Lung (tissue), 12 donors: Measurements from ENCODE around the gene TBCD. TPM values are rescaled to one million over a fixed set of nuclear protein-coding genes. Genes with fewer than 3 reads are reported as not detected.
A peak's percentile ranks its signal among the peaks of the same experiment; 100 is the strongest.

ENCODE experiments used
- ATAC-seq: fragments of 200-7000 bp; cut with Tn5 transposase; one replicate; pipeline ENCODE4 v1.9.1; 2020; ENCODE audit warnings: moderate number of reproducible peaks; ENCODE audit not compliant: insufficient read depth, low FRiP score
- DNase-seq, 3 donors: peaks; one replicate each; pipeline ENCODE4 v3.0.0-alpha.2; 2013 to 2017
- H3K27ac ChIP-seq, 2 donors: one replicate each; pipeline ENCODE4 v1.5.1; 2013; ENCODE audit warnings: mild to moderate bottlenecking in 2 of 2, moderate library complexity in 2 of 2, control low read depth in 1 of 2, inconsistent platforms in 1 of 2, low read depth in 1 of 2, low read length in 1 of 2
- H3K27me3 ChIP-seq, 3 donors: one replicate each; pipeline ENCODE4 v1.5.1; 2013; ENCODE audit warnings: low read length in 2 of 3; ENCODE audit not compliant: control insufficient read depth in 3 of 3, insufficient read depth in 3 of 3
- H3K36me3 ChIP-seq, 4 donors: one replicate each; pipeline ENCODE4 v1.5.1; 2013; ENCODE audit warnings: low read length in 4 of 4, mild to moderate bottlenecking in 1 of 4, moderate library complexity in 1 of 4; ENCODE audit not compliant: control insufficient read depth in 4 of 4, insufficient read depth in 4 of 4
- H3K4me1 ChIP-seq, 5 donors: one replicate each; pipeline ENCODE4 v1.5.1; 2013; ENCODE audit warnings: low read length in 5 of 5, mild to moderate bottlenecking in 2 of 5, moderate library complexity in 1 of 5; ENCODE audit not compliant: control insufficient read depth in 5 of 5, insufficient read depth in 5 of 5
- H3K4me3 ChIP-seq: one replicate; pipeline ENCODE4 v1.5.1; 2013; ENCODE audit warnings: mild to moderate bottlenecking, control low read depth, moderate library complexity
- H3K9ac ChIP-seq, 2 donors: one replicate each; pipeline ENCODE4 v1.5.1; 2013; ENCODE audit warnings: low read length in 2 of 2, control low read depth in 1 of 2; ENCODE audit not compliant: insufficient read depth in 1 of 2
- H3K9me3 ChIP-seq, 4 donors: one replicate each; pipeline ENCODE4 v1.5.1; 2013; ENCODE audit warnings: low read length in 3 of 4, mild to moderate bottlenecking in 1 of 4, moderate library complexity in 1 of 4; ENCODE audit not compliant: control insufficient read depth in 4 of 4, insufficient read depth in 3 of 4
- CTCF ChIP-seq: IDR thresholded peaks from 2 replicates; pipeline ENCODE4 v1.5.1; 2012; ENCODE audit warnings: mild to moderate bottlenecking; ENCODE audit errors: control extremely low read depth, extremely low read depth
- WGBS, 2 donors: extraction: QIAGEN DNeasy Blood & Tissue Kit; methylation state at CpG; one replicate each; pipeline ENCODE4 v1.1.7; 2013; 5-methylcytosine and 5-hydroxymethylcytosine counted together
- polyA plus RNA-seq, 2 donors: library from polyadenylated mRNA; stranded (reverse); fragments of 200-250 nt; gene quantifications; one replicate each; pipeline ENCODE4 v1.2.1, GENCODE V29; 2013
- total RNA-seq, 2 donors: library from RNA; depleted of rRNA in 1 of 2; stranded (reverse); fragments of >200 nt in 1 of 2; gene quantifications; one replicate each; pipeline ENCODE4 v1.2.1, GENCODE V29; 2014 to 2021
- donor health status: control.
- donor health status: control.
- donor health status: Bipolar disorder and iron deficiency.
- donor health status: healthy.
- donor health status: DM: yes; HTN: yes; CAD: no.

The TBCD gene
- total and polyA plus RNA-seq, 4 donors = 57.6 to 119 (median 90.3) TPM

- peaks cover 0 to 9% (median 3%) of the 10 kb centered on the region in 4 donors for H3K36me3 ChIP-seq
- H3K27me3 ChIP-seq = no peaks in the 10 kb centered on the region
- 95 to 96% methylated on average over 33 of the region's 33 CpGs for WGBS, 2 donors
- H3K4me3 ChIP-seq = no peak overlapping the region
- TF ChIP-seq CTCF = no peak
- DNase-seq = no peak
- no peak overlapping the region for H3K9ac ChIP-seq
- peaks cover 0 to 5% (median 1%) of the 10 kb centered on the region in 4 donors for H3K9me3 ChIP-seq
- H3K4me1 ChIP-seq = no peaks in the 10 kb centered on the region
- no peak overlapping the region for H3K27ac ChIP-seq
- peak; percentile 31 for ATAC-seq
Observed at GRCh38 chr17:82956726-82957468, 205.0 kb downstream of the TBCD start.

GRCh38 chr17:82957469-82957795 lies 205.6 kb downstream of the TBCD start:
- 89 to 93% methylated on average over 8 of the region's 8 CpGs for WGBS, 2 donors
- Histone ChIP-seq H3K27me3 (no peaks in the 10 kb centered on the region), H3K27ac (no peak overlapping the region), H3K36me3 (peaks cover 0 to 6% (median 3%) of the 10 kb centered on the region in 4 donors), H3K4me3 (no peak overlapping the region), H3K4me1 (no peaks in the 10 kb centered on the region), H3K9me3 (peaks cover 0 to 5% (median 1%) of the 10 kb centered on the region in 4 donors), H3K9ac (no peak overlapping the region)
- ATAC-seq (no peak), DNase-seq (no peak)
- no peak for TF ChIP-seq CTCF

- no peak overlapping the region for H3K27ac ChIP-seq
- H3K36me3 ChIP-seq = peaks cover 0 to 6% (median 3%) of the 10 kb centered on the region in 4 donors
- no peak for TF ChIP-seq CTCF
- H3K9ac ChIP-seq = no peak overlapping the region
- H3K9me3 ChIP-seq = peaks cover 0 to 5% (median 1%) of the 10 kb centered on the region in 4 donors
- no peaks in the 10 kb centered on the region for H3K27me3 ChIP-seq
- ATAC-seq (no peak), DNase-seq (no peak)
- 89 to 93% methylated on average over 30 of the region's 30 CpGs for WGBS, 2 donors
- peaks cover 0 to 5% (median 0%) of the 10 kb centered on the region in 5 donors for H3K4me1 ChIP-seq
- H3K4me3 ChIP-seq = no peak overlapping the region
Observed at GRCh38 chr17:82957961-82958561, 206.2 kb downstream of the TBCD start.
